ENCODE data around the gene EIPR1. TPM values are rescaled to one million over a fixed set of nuclear protein-coding genes. Genes with fewer than 3 reads are reported as not detected.

The EIPR1 gene
- total and polyA plus RNA-seq, 2 experiments from 2014 or later, result 23.2 to 28.2 TPM

DNA sequence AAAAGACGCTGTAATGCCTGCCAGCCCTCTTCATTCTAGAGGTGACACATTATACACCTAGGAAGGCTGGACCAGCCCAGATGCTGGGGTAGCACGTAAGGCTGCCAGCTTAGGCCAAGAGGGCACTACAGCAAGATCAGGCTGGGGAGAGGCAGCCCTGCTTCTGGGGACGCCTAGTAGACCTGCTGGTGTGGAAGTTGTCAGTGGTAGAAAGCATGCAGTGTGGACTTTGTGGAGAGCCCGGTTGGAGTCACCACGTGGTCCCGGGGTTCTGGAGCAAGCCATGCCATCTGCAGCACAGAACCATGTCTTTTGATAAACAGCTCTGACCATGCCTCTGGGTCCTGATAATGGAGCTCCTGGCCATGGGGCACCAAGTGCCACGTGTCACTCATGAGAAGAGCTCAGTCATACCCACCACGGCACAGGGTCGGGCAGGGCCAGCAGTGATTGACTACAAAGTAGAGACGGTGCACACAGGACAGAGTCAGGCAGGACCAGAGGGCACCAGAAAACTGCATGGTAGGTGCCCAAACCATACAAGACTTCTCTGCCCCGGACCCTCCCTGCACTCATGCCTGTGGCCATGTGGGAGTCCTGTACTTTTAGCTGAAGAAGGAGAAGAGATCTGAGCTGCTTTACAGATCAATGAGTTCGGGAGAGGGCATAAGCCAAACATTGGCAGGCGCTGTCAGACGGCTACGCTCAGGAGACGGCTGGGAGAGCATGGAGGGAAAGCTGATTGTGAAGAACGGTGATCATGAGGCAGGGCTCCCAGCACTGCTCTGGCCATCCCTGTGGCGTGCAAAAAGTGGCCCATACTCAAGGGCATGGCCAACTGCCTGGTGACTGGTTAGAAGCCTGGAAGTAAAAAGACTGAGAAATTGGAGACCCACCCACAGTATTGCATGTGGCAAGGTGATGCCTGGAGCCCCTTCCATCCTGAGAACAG is 114.9 kb downstream of the EIPR1 start:
- no peak for DNase-seq (ENCODE audit: low read depth in 1 of 2, low spot score in 1 of 2)
- Histone ChIP-seq H3K4me3 (no peak overlapping the region), H3K27ac (no peak overlapping the region), H3K27me3 (no peaks in the 10 kb centered on the region), H3K4me1 (ENCODE audit: low read depth) (peaks cover 11% of the 10 kb centered on the region), H3K9me3 (ENCODE audit: low read depth) (no peaks in the 10 kb centered on the region), H3K36me3 (no peaks in the 10 kb centered on the region)
- TF ChIP-seq, protein P1, sequence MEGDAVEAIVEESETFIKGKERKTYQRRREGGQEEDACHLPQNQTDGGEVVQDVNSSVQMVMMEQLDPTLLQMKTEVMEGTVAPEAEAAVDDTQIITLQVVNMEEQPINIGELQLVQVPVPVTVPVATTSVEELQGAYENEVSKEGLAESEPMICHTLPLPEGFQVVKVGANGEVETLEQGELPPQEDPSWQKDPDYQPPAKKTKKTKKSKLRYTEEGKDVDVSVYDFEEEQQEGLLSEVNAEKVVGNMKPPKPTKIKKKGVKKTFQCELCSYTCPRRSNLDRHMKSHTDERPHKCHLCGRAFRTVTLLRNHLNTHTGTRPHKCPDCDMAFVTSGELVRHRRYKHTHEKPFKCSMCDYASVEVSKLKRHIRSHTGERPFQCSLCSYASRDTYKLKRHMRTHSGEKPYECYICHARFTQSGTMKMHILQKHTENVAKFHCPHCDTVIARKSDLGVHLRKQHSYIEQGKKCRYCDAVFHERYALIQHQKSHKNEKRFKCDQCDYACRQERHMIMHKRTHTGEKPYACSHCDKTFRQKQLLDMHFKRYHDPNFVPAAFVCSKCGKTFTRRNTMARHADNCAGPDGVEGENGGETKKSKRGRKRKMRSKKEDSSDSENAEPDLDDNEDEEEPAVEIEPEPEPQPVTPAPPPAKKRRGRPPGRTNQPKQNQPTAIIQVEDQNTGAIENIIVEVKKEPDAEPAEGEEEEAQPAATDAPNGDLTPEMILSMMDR (IDR thresholded peaks at IDR 0.05; ENCODE audit: low read depth, low read length), result no peak

DNA sequence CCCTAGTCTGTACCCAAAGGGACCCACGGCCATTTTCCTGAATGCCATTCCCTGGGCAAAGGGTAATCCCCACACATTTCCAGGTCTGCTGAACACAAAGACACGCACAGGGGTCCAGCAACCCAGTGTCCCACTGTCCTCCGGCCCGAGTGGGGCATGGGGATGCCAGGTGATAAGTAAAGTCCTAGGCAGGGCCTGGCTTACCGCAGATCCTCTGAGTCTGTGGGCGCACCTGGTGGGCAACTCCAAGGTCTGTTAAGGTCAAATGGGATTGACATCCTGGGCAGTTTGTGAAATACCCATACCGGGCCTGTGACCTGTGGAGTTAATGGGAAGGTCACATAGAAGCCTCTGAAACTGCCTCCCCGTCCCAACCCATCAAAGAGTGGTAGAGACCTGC is 116.1 kb downstream of the EIPR1 start:
- Histone ChIP-seq H3K4me1 (ENCODE audit: low read depth) (peaks cover 11% of the 10 kb centered on the region), H3K27me3 (no peaks in the 10 kb centered on the region), H3K36me3 (no peaks in the 10 kb centered on the region), H3K4me3 (no peak overlapping the region), H3K27ac (no peak overlapping the region), H3K9me3 (ENCODE audit: low read depth) (no peaks in the 10 kb centered on the region)
- DNase-seq (ENCODE audit: low read depth in 1 of 2, low spot score in 1 of 2), result no peak
- TF ChIP-seq, protein P1 (IDR thresholded peaks at IDR 0.05; ENCODE audit: low read depth, low read length), result no peak

DNA sequence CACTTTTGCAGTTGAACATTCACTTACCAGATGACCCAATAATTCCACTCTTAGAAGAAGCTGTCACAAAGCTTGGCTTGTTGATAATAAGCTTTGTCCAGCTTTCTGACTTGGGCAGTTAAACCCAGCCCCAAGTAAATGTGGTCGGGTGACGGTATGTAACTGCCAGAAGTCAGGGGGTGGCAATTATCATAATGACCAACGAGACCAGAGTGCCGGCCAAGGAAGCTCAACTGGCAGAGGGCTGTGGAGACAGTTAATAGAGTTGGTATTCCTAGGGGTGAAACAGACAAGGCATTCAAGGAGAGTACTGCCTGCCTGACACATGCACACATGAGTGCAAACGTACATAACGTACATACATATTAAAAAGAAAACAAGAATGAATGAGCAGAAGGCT is 116.7 kb downstream of the EIPR1 start:
- Histone ChIP-seq H3K27ac (no peak overlapping the region), H3K9me3 (ENCODE audit: low read depth) (no peaks in the 10 kb centered on the region), H3K36me3 (no peaks in the 10 kb centered on the region), H3K27me3 (no peaks in the 10 kb centered on the region), H3K4me3 (no peak overlapping the region), H3K4me1 (ENCODE audit: low read depth) (peaks cover 8% of the 10 kb centered on the region)
- no peak for DNase-seq (ENCODE audit: low read depth in 1 of 2, low spot score in 1 of 2)
- TF ChIP-seq, protein P1 (IDR thresholded peaks at IDR 0.05; ENCODE audit: low read depth, low read length), result no peak

DNA sequence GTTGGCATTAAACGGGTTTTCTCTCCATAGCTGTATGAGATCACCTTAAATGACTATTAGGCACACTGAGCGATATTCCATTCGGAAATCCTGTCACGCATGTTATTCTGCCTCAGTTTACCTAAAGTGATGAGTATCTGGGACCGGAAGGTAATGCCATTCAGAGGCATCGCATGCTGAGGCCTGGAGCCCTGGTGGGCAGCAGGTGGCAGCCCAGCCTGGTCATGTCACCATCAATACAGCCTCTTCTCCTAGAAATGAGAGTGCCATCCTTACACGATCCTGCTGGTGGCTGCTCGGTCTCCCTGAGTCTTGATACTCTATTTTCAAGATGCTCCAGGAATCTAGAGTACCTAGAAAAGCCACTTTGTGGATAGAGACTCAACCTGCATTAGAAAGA is 119.8 kb downstream of the EIPR1 start:
- Histone ChIP-seq H3K4me1 (ENCODE audit: low read depth) (no peaks in the 10 kb centered on the region), H3K27ac (no peak overlapping the region), H3K9me3 (ENCODE audit: low read depth) (no peaks in the 10 kb centered on the region), H3K27me3 (no peaks in the 10 kb centered on the region), H3K4me3 (no peak overlapping the region), H3K36me3 (no peaks in the 10 kb centered on the region)
- no peak for DNase-seq (ENCODE audit: low read depth in 1 of 2, low spot score in 1 of 2)
- TF ChIP-seq, protein P1 (IDR thresholded peaks at IDR 0.05; ENCODE audit: low read depth, low read length), result no peak

DNA sequence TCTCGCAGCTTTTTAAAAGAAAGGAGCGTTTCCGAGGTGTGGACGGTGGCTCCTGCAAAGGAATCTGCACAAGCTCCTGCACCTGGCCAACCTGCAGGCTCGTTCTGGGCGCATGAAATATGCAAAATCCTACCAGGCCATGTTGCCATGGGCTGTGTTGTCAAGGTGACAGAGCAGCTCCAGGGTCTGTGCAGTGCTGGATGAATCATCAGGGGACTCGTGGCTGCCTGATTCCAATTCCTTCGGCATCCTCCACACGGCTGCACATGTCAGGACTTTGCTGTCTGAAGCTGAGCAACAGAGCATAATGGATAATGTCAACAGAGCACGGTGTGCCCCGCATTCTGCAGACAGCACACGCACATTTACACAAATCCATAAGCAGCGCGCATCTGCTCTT is 120.5 kb downstream of the EIPR1 start:
- Histone ChIP-seq H3K9me3 (ENCODE audit: low read depth) (no peaks in the 10 kb centered on the region), H3K4me3 (no peak overlapping the region), H3K4me1 (ENCODE audit: low read depth) (no peaks in the 10 kb centered on the region), H3K27me3 (no peaks in the 10 kb centered on the region), H3K27ac (no peak overlapping the region), H3K36me3 (no peaks in the 10 kb centered on the region)
- no peak for DNase-seq (ENCODE audit: low read depth in 1 of 2, low spot score in 1 of 2)
- TF ChIP-seq, protein P1 (IDR thresholded peaks at IDR 0.05; ENCODE audit: low read depth, low read length), result no peak

Data from cardiac muscle cell (in vitro differentiated cells and primary cell).